22Rv1 (cell line): ENCODE results near the gene CSNK1D.

Experiments
- CTCF ChIP-seq: fragments of 450-650 bp; IDR thresholded peaks from 2 replicates; pipeline ENCODE4 v1.5.1; 2017; ENCODE audit warnings: mild to moderate bottlenecking
- ZFX ChIP-seq: fragments of 450-650 bp; IDR thresholded peaks from 2 replicates; pipeline ENCODE4 v1.6.1; 2017; ENCODE audit warnings: antibody characterized with exemption, borderline replicate concordance

- no peak for TF ChIP-seq CTCF
- TF ChIP-seq ZFX: no peak
These were observed 7.6 kb upstream of the CSNK1D start for GRCh38 chr17:82281076-82281475.
